Kidney (tissue), 14 donors: ENCODE data around the gene CD244. TPM values are rescaled to one million over a fixed set of nuclear protein-coding genes. Genes with fewer than 3 reads are reported as not detected.
"Not testable (repeated sequence)": the region's sequence is repeated elsewhere in the genome, so short reads cannot be mapped to it uniquely, and the experiment has no call there.

Experiments used
- DNase-seq, 5 donors: peaks; one replicate each; pipeline ENCODE4 v3.0.0-alpha.2; 2013 to 2020
- FAIRE-seq: peaks from 2 replicates; lab custom pipeline; 2012; peaks lifted over from hg19 to GRCh38; lab: Jason Lieb, UNC
- H3K27ac ChIP-seq, 2 donors: one replicate each; pipeline ENCODE4 v1.7.0; 2013; ENCODE audit warnings: low read depth in 2 of 2, low read length in 2 of 2, inconsistent platforms in 1 of 2
- H3K27me3 ChIP-seq: one replicate; pipeline ENCODE4 v1.7.1; 2013; ENCODE audit warnings: low read length, inconsistent platforms; ENCODE audit not compliant: control insufficient read depth, insufficient read depth
- H3K36me3 ChIP-seq, 3 donors: one replicate each; pipeline versions ENCODE4 v1.7.0 to v1.7.1; 2013; ENCODE audit warnings: low read length in 3 of 3, control low read depth in 1 of 3, inconsistent platforms in 1 of 3; ENCODE audit not compliant: insufficient read depth in 3 of 3, control insufficient read depth in 2 of 3
- H3K4me1 ChIP-seq, 3 donors: one replicate each; pipeline versions ENCODE4 v1.7.0 to v1.7.1; 2013; ENCODE audit warnings: low read length in 3 of 3, inconsistent platforms in 1 of 3, low read depth in 1 of 3; ENCODE audit not compliant: control insufficient read depth in 2 of 3, insufficient read depth in 2 of 3
- H3K4me3 ChIP-seq, 3 donors: one replicate each; pipeline versions ENCODE4 v1.7.0 to v1.8.1; 2013; ENCODE audit warnings: low read length in 3 of 3, control low read depth in 1 of 3, inconsistent platforms in 1 of 3
- H3K9ac ChIP-seq, 3 donors: one replicate each; pipeline versions ENCODE4 v1.7.0 to v1.7.1; 2013; ENCODE audit warnings: low read length in 3 of 3, control low read depth in 1 of 3, inconsistent platforms in 1 of 3
- H3K9me3 ChIP-seq, 3 donors: one replicate each; pipeline versions ENCODE4 v1.7.0 to v1.7.1; 2013; ENCODE audit warnings: low read length in 3 of 3, control low read depth in 1 of 3, inconsistent platforms in 1 of 3; ENCODE audit not compliant: control insufficient read depth in 2 of 3, insufficient read depth in 1 of 3
- intact Hi-C: fragments of 100-400 bp; cut with DNase I; formaldehyde crosslinking; loops from one replicate; pipeline ENCODE4 v1.11.1; 2022
- polyA plus RNA-seq: library from polyadenylated mRNA; stranded (reverse); fragments of 350-450 nt; fragmentation: Illumina TruSeq; extraction: RNeasy Lipid Tissue Mini Kit (QIAGEN cat#74804); gene quantifications from one replicate; pipeline ENCODE4 v1.2.3, GENCODE V29; 2014; ENCODE audit warnings: low read depth, low replicate concordance; ENCODE audit not compliant: insufficient read depth
- total RNA-seq: library from RNA; stranded (reverse); fragmentation: NEBNext Ultra II Directional; extraction: Animal tissue kit (Norgen Biotek cat#: 25700); gene quantifications from one replicate; pipeline ENCODE4 v1.2.1, GENCODE V29; 2021
- TF ChIP-seq, protein P1 (sequence below): IDR thresholded peaks from 3 replicates; pipeline ENCODE4 v1.5.1; 2012; ENCODE audit warnings: mild to moderate bottlenecking, moderate library complexity, borderline replicate concordance; ENCODE audit not compliant: insufficient read depth; ENCODE audit errors: extremely low read depth
- donor health status: control.
- donor health status: control.
- donor health status: control.
- donor health status: control.
- donor health status: control.
- donor health status: DM: yes; HTN: yes; CAD: no.
- donor health status: Normal renal cell carcinoma (clear cell type).

Gene CD244
- total and polyA plus RNA-seq, 2 donors from 2014 or later = 0.15 to 1.8 TPM

DNA sequence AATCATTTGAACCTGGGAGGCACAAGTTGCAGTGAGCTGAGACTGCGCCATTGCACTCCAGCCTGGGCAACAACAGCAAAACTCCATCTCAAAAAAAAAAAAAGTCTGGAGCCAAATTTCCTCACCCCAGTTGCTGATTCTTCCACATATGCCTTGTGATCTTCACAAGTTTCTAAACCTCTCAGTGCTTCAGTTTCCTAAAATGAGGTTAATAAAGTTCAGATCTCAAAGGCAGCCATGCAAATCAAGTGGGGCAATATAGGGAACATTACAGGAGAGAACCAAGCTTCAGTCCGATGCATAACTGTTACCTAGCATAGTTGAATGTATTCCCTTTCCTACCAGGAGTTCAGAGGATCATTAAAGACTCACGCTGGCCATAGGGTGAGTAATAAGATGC, 17.5 kb upstream of the CD244 start:
- H3K9ac ChIP-seq = no peak overlapping the region
- TF ChIP-seq, protein P1, sequence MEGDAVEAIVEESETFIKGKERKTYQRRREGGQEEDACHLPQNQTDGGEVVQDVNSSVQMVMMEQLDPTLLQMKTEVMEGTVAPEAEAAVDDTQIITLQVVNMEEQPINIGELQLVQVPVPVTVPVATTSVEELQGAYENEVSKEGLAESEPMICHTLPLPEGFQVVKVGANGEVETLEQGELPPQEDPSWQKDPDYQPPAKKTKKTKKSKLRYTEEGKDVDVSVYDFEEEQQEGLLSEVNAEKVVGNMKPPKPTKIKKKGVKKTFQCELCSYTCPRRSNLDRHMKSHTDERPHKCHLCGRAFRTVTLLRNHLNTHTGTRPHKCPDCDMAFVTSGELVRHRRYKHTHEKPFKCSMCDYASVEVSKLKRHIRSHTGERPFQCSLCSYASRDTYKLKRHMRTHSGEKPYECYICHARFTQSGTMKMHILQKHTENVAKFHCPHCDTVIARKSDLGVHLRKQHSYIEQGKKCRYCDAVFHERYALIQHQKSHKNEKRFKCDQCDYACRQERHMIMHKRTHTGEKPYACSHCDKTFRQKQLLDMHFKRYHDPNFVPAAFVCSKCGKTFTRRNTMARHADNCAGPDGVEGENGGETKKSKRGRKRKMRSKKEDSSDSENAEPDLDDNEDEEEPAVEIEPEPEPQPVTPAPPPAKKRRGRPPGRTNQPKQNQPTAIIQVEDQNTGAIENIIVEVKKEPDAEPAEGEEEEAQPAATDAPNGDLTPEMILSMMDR = no peak
- H3K36me3 ChIP-seq = no peaks in the 10 kb centered on the region
- no peaks in the 10 kb centered on the region for H3K27me3 ChIP-seq
- FAIRE-seq (no peak), DNase-seq (no peak)
- intact Hi-C loops = no loop called here
- no peak overlapping the region for H3K4me3 ChIP-seq
- no peaks in the 10 kb centered on the region for H3K9me3 ChIP-seq
- H3K4me1 ChIP-seq = no peaks in the 10 kb centered on the region
- H3K27ac ChIP-seq = no peak overlapping the region

DNA sequence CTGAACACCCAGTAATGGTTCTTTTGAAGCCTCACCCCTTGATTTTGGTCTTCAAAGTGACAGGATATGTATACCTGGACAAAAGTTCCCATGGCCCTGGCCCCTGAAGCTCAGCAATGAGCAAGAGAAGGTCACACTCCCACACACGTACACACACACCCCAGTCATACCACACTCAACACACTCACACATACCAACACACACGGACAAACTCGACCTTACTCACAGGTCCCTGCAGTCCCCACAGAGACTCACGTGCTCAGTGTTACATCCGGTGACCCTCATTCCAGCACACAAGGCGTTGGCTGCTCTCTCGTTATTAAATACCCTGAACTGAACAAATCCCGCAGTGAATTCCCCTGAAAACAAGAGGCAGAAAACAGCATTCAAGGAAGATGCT, 16.4 kb upstream of the CD244 start:
- Histone ChIP-seq H3K36me3 (no peaks in the 10 kb centered on the region), H3K4me1 (no peaks in the 10 kb centered on the region), H3K9ac (no peak overlapping the region), H3K9me3 (no peaks in the 10 kb centered on the region), H3K4me3 (no peak overlapping the region), H3K27me3 (no peaks in the 10 kb centered on the region), H3K27ac (no peak overlapping the region)
- FAIRE-seq (no peak), DNase-seq (no peak)
- intact Hi-C loops = no loop called here
- TF ChIP-seq, protein P1 = no peak

DNA sequence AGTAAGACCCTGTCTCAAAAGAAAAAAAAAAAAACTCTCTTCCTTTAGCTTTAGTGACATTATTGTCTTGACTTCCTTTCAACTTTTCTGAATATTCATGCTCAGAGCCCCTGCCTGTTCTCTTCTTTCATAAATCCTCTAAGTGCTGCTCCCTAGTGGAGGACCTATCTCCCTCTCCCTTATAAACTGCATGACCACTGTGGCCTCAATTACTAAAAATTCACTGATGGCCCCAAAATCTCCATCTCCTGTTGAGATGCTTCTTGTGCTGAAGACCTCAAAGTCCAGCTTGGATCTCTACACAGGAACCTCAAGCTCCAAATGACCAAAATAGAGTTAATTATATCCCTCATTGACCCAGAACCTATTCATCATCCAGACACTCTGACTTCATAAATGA, 14.5 kb upstream of the CD244 start:
- Histone ChIP-seq H3K9ac (no peak overlapping the region), H3K9me3 (no peaks in the 10 kb centered on the region), H3K4me3 (no peak overlapping the region), H3K36me3 (no peaks in the 10 kb centered on the region), H3K27ac (no peak overlapping the region), H3K4me1 (no peaks in the 10 kb centered on the region), H3K27me3 (no peaks in the 10 kb centered on the region)
- intact Hi-C loops = no loop called here
- no peak for FAIRE-seq
- no peak for DNase-seq
- TF ChIP-seq, protein P1 = no peak

DNA sequence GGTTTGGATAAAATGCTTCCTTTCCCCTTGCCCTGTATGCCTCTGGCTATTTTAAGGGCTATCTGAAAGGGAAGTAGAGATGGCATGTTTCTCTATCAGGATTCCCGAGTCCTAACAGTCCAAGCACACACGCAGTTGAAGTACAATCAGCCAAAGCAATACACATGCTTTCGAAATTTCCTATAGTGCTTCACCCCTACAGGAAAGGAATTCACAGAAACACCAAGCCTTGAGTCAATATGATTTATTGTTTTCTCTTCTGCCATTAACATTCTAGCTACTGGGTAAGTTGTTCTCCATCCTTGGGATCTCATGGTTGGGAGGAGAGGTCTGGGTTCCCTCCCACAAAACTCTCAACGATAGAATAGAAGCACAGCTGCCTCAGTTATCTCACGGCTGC, 13.6 kb upstream of the CD244 start:
- Histone ChIP-seq H3K9me3 (no peaks in the 10 kb centered on the region), H3K4me1 (no peaks in the 10 kb centered on the region), H3K4me3 (no peak overlapping the region), H3K36me3 (no peaks in the 10 kb centered on the region), H3K27ac (no peak overlapping the region), H3K9ac (no peak overlapping the region), H3K27me3 (no peaks in the 10 kb centered on the region)
- intact Hi-C loops = no loop called here
- TF ChIP-seq, protein P1 = no peak
- FAIRE-seq (no peak), DNase-seq (no peak)

DNA sequence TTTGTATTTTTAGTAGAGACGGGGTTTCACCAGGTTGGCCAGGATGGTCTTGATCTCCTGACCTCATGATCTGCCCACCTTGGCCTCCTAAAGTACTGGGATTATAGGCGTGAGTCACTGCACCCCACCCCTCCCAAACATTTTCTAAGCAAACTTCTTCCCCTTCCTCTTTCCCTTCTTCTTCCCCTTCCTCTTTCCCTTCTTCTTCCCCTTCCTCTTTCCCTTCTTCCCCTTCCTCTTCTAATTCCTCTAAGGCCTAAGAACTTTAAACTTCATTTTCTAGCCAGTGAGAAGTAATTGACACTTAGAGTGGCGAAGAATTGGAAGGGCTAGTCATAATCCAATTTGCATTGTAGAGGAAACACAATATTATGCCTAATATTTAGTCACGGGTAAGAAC, 12.9 kb upstream of the CD244 start:
- H3K4me1 ChIP-seq, H3K4me3 ChIP-seq, intact Hi-C loops, H3K27ac ChIP-seq, H3K27me3 ChIP-seq, H3K36me3 ChIP-seq, DNase-seq, FAIRE-seq, H3K9me3 ChIP-seq, H3K9ac ChIP-seq: not testable (repeated sequence)
